Measurements from ENCODE around the gene YIF1A.

YIF1A gene

GRCh38 chr11:66242095-66242765, 46.7 kb downstream of the YIF1A start:
- no peak for DNase-seq

GRCh38 chr11:66240781-66241136, 48.2 kb downstream of the YIF1A start:
- no peak for DNase-seq

GRCh38 chr11:66239998-66240780, 48.8 kb downstream of the YIF1A start:
- DNase-seq = no peak

GRCh38 chr11:66239511-66239910, 49.4 kb downstream of the YIF1A start:
- DNase-seq = no peak

- no peak for DNase-seq
Measured at GRCh38 chr11:66238786-66239413, 50.0 kb downstream of the YIF1A start.

- no peak for DNase-seq
Measured at GRCh38 chr11:66237867-66238266, 51.1 kb downstream of the YIF1A start.

- no peak for DNase-seq
Measured at GRCh38 chr11:66235141-66235540, 53.8 kb downstream of the YIF1A start.

Data from NCI-H1694 (cell line).